ENCODE data around the gene OR6C76.

DNA sequence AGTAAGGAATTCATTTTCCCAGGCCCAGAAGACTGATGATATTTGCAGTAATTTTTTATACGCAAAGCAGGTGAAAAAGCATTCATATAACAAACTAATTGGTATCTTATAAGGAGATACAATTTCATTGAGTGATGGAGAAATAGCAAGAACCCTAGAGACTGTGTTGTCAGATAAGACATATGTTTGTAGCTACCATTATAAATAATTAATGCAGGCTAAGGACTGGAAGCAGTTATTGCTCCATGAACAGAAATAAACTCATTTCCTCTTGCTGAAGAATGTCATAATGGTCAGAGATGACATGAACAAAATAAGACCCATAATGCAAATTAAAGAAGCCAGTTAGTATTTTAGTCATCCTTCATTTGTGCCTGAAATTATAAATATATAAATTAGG lies 19.3 kb downstream of the OR6C76 start:
- TF ChIP-seq EZH2 (IDR thresholded peaks at IDR 0.05) (no peak), CTCF (IDR thresholded peaks at IDR 0.05) (no peak)

Measured in neural progenitor cell (in vitro differentiated cells).